Subcutaneous adipose tissue (tissue), 4 donors: ENCODE results near the gene TOM1. TPM values are rescaled to one million over a fixed set of nuclear protein-coding genes. Genes with fewer than 3 reads are reported as not detected.

Source experiments
- CTCF ChIP-seq: fragments of 450-650 bp; IDR thresholded peaks from one replicate; pipeline ENCODE4 v1.5.1; 2016; ENCODE audit warnings: low read depth, mild to moderate bottlenecking, control low read depth, antibody characterized with exemption, moderate library complexity
- total RNA-seq, 4 donors: library from RNA; depleted of rRNA; stranded (reverse); fragments of >200 nt; gene quantifications; one replicate each; pipeline ENCODE4 v1.1.0, GENCODE V29; 2016

Gene TOM1
- total RNA-seq, 4 donors from 2014 or later = 54.5 to 94.4 (median 76.9) TPM

DNA sequence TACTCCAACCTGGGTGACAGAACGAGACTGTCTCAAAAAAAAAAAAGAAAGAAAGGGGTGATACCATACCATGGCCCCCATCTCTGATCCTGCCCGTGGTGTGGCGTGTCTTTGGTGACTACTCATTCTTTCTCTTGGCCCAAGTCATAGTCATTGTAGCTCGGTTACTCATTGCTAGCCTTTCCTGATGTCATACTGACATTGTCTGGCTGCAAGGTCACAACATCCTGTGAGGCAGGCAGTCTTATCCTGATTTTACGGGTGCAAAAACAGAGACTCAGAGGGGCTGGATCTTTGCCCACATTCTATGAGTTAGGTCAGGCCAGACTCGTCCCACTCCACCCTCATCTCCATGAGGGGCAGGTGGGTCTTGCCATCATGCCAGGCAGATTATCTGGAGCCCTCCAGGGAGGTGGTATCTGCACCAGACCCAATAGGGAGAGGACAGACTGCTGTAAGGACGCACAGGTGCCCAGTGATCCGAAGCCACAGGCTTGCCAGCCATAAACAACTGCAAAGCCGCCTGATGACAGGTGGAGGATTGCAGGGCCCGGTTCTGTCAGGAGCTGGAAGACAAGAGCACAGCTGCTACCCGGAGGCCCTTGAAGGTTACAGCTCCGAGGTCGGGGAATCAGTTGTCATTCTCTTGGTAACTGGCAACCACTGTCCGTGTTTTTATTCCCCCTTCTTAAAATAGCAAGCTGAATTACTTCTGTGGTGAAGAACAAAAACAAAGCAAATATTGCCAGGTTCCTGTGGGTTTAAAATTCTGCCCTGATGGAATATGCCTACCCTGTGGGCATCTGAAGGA, 13.8 kb downstream of the TOM1 start:
- no peak for TF ChIP-seq CTCF

GRCh38 chr22:35314161-35314942, 14.7 kb downstream of the TOM1 start:
- no peak for TF ChIP-seq CTCF

DNA sequence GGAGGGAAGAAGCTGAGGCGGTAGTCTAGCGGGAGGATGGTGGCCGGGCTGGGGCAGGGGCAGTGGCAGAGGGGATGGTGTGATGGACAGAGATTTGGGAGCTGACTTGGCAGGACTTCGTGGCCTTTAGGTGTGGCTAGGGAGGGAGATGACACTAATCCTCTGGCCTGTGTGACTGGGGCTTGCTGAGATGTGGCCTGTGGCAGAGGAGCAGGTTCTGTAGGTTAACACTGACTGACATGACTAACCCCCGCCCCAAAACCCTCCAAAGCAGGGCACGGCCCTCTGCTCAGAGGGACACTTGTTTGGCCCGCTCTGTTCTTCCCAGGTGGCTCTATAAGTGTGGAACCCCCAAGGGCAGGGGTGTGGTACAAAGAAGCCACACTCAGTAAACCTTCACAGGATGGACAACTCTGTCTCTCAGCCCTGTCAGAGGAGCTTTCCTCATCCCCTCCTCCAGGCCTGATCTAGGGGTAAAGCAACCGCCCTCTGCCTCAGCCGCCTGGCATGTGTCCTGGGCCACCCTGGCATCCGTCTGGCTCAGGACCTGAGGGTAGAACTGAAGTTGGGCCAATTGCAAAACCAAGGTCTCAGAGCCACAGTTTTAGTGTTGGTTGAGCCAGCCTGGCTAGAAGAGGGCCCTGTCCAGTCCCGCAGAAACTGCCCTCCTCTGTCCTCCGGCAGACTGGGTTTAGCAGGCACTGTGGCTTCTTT, 15.6 kb downstream of the TOM1 start:
- no peak for TF ChIP-seq CTCF

DNA sequence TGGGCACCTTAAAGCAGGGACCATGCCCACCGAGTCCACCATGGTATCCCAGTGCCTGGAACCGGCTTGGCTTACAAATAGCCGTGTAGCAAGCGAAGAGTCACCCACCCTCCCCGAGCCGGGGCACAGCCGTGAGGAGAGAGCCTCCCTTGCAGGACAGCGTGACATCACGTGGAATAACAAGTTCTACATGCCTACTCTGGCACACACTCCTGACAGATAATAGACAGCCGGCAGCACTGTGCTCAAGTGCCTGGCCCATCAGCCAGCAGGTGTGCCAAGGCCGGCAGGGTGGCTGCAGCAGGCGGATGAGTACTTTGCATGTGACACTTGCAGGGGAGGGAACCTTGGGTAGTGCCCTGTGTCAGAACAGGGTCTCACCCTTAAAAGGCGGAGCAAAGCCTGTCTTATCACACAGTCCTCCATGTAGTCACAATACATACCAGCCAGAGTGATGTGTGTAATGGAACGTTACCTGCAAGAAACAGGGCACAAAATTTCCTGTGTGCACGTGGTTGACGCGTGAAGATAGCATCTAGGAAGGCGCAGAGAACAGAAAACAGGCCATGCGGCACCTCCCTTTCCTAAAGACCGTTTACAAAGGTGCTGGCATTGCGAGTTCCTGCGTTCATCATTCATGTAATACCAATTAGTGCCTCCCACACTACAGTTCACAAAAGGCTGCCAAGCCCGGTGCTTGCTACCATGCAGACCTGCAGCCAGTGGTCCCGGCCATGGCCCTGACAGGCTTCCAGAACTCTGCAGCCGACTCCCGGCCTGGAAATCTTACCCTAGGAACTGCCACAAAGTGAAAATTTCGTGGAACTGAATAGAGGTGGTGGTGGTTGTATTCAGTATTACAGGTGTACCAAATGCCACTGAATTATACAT, 16.4 kb downstream of the TOM1 start:
- no peak for TF ChIP-seq CTCF

- TF ChIP-seq CTCF = no peak
Observed at GRCh38 chr22:35316751-35317150, 17.1 kb downstream of the TOM1 start.

GRCh38 chr22:35317680-35318290, 18.1 kb downstream of the TOM1 start:
- no peak for TF ChIP-seq CTCF
